GM18517 (cell line): ENCODE results near the gene CACNA1C.
A peak's percentile ranks its signal among the peaks of the same experiment; 100 is the strongest.

Experiments used
- ATAC-seq: cut with Tn5 transposase; IDR thresholded peaks from one replicate; pipeline ENCODE4 v1.9.1; 2021; ENCODE audit warnings: mild to moderate bottlenecking, moderate library complexity; ENCODE audit not compliant: unreplicated experiment

CACNA1C gene

DNA sequence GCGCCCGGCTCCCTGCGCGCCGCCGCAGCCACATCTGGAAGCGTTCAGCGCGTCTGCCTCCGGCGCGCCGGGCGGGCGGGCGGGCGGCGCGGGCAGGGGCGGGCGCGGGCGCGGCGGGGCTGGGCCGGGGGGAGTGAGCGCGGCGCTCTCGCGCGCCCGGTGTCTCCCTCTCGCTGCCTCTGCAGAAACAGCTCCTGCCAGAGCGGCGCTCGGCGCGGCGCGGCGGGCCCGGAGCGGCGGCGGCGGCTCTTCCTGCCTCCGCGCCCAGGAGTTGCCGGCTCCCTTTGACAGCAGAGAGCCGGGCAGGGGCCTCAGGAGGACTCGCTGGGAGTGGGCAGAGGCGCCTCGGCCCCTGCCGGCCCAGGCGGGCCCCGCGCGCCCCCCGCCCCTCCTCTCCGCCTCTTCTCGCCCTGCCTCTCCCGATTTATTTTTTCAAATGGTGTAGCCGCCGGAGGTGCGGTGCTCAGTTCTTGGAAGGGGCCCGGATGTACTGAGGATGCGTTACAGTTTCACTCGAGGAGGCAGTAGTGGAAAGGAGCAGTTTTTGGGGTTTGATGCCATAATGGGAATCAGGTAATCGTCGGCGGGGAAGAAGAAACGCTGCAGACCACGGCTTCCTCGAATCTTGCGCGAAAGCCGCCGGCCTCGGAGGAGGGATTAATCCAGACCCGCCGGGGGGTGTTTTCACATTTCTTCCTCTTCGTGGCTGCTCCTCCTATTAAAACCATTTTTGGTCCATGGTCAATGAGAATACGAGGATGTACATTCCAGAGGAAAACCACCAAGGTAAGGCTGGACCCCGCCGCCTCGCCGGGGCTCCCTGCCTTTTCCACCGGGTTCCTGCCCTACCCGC, at the start of gene CACNA1C:
Gene CACNA1C (plus strand): TSS at position 162 of the 853 bp plus-strand sequence. CDS start 576 bp downstream, at position 738.
- ATAC-seq, result no peak

DNA sequence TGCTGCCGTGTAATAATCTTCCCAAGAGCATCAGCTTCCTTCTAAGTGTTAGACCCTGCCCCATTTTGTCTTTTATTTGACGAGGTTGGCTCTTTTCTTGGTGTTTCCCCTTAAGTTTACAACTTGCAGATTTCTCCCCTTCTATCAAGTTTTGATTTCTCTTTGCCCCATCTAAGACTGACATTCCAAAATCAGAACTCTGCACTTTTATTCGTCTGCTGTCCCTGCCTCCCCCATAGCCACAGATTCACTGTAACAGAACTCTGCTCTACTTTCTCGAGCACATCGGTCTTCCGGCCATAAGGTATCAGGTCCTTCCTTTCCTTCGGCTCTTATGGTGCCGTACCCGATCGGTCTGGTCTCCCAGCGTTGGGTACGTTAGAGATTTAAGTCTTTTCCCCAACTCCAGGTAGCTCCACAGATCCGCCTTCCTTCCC, 49.1 kb upstream of the CACNA1C start:
- no peak for ATAC-seq

- ATAC-seq, result peak; percentile 93
Measured at GRCh38 chr12:2004113-2004929, 48.5 kb upstream of the CACNA1C start, which contains the start of gene DCP1B. TSS of gene DCP1B (minus strand) at chr12:2004457. CDS start at chr12:2004431, 26 bp downstream.

GRCh38 chr12:2008677-2009076, 44.1 kb upstream of the CACNA1C start:
- ATAC-seq, result no peak

- ATAC-seq, result no peak
Measured at GRCh38 chr12:2009623-2010022, 43.2 kb upstream of the CACNA1C start.

- ATAC-seq, result no peak
Measured at GRCh38 chr12:2011643-2012607, 40.9 kb upstream of the CACNA1C start.

DNA sequence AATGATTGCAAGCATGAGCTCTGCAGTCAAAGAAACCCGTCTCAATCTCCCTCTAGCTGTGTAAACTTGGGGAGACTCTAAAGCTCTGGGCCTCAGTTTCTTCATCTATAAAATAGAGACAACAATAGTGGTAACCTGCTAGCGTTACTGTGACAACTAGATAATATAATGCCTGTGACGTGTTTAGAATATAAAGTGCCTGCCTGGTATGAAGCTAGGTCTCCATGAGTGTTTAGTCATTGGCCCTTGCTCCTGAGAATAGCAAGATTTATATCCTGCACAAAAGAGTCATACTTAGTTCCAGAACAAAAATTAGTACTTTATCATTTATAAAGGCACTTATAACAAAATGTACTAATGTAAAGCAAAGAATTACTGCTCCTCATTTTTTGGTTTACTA, 39.7 kb upstream of the CACNA1C start:
- no peak for ATAC-seq

DNA sequence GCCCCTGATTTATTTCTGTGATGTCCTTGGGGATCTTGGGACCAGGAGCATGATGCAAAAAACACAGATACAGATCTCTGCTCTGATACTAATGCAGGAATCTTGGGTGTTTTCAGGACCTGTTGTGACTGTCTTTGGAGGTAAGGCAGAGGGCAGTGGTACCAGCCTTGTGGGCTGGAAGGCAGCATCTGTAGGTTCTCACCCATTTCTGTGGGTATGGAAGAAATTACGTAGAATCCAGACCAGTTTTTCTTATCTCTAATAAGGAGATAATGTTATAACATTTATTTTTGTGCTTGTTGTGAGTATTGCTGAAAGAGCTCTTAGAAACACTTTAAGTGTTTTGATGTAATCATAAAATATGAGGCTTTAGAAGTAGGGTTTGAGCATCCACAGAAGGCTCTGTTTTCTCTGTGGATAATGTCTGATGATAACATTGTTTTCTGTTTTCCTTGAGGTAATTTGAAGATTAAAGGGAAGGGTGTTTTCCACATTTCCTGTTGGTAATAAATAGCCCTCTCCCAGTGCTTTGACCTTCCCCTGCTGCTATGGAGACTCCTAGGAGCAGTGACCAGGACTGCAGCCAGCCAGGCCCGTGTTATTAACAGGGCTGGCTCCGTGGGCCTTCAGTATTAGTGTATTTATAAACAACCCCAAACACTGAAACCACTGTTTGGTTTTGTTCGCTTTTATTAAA, 39.1 kb upstream of the CACNA1C start:
- ATAC-seq, result no peak

DNA sequence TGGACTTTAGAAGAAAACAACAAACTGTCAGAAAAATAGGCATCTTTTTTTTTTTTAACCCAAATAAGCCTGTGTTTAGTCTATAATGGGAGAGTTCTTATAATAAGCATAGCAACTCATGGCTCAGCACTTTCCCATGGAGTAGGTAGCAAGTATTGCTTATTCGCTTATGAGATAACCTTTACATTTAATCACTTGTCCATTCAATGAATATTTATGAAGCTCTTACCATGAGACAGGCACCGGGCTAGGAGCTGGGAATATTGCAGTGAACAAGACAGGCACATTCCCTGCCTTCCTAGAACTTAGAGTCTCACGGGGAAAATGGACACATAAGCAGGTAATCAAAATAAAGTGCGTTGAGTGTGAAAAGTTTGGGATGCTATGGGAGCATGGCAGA, 38.6 kb upstream of the CACNA1C start:
- ATAC-seq, result no peak

GRCh38 chr12:2016862-2017545, 35.8 kb upstream of the CACNA1C start:
- ATAC-seq, result no peak

DNA sequence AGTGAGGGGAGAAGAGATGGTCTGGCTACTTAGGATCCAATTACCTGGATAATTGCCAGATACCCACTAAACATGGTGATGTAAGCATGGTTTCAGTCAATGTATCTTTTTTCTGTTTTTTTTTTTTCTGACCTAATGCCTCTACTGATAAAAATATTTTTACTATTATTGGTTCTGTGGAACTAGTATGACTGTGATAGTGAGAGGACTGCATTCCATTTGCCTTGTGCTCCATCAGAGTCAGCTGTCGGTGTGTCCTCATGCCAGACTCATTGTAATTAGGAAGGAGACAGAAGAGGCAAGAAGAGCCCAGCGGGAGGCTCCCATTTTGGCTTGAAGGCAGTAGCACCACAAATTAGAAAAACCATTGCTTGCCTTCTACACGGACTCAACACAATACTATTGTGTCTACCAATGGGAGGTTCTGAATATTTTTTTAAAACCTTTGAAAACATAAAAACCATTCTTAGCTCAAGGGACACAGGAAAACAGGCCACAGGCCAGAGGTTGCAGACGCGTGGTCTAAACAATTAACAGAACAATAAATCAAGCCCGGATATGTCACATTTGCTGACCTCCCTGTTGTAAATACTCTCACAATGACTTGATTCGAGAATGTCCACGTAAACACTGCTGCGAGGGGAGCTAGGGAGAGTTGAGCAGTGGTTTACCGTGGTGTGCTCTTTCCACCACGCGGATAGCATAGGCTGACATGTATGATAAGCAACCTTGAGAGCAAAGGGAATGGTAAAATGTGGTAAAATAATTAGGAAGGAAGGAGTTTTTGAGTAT, 35.0 kb upstream of the CACNA1C start:
- ATAC-seq, result no peak

DNA sequence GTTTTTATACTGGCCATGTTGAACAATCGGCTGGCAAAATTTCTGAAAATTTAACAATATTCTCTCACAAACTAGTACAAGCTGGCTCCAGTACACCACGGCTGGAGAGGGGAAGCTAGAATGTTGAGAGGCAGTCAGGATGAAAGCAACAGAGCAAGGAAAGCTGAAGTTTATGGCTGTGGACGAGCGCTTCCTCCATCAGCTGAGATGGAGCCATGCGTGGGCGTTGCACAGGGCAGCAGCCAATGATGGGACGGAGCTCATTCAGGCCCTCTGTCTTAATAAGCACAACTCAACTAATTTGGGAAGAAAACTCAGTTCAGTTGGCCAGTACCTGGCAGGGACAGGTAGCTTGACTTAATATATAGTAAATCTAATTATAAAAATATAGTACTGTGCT, 34.4 kb upstream of the CACNA1C start:
- no peak for ATAC-seq

- no peak for ATAC-seq
Measured at GRCh38 chr12:2019126-2019525, 33.7 kb upstream of the CACNA1C start.

DNA sequence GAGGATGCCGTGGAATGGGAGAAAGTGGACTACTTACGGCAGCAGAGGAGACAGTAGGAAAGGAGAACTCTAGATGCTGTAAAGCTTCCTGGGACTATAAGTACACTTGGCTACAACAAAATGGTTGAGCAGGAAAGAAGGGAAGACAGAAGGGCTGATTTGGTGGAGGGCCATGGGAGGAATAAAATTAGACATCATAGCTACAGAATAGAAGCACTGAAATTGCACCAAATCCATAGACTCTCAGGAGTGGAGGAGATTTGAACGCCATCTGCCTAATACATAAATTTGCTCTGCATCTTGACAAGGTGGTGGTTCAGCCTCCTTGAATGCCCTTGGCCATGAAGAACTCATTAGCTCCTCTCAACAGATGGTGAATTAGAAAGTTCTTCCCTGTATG, 32.3 kb upstream of the CACNA1C start:
- no peak for ATAC-seq

DNA sequence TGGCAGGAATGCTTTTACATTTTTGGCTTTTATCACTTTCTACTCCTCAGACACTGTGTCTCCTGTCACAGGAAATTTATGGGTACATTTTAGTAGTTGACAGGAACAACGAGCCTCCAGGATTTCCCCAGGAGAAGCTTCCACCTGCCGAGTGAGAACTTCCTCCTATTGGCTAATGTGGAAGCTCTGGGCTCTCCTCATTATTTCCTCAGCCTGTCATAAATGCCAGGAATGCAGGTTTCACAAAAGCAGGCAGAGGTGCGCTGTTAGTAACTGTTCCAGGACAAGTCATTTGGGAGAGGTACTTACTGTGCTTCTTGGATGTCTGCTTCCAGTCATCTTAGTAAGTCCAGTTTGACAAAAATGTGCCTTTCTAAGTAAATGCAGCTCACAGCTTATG, 29.4 kb upstream of the CACNA1C start:
- ATAC-seq, result no peak

DNA sequence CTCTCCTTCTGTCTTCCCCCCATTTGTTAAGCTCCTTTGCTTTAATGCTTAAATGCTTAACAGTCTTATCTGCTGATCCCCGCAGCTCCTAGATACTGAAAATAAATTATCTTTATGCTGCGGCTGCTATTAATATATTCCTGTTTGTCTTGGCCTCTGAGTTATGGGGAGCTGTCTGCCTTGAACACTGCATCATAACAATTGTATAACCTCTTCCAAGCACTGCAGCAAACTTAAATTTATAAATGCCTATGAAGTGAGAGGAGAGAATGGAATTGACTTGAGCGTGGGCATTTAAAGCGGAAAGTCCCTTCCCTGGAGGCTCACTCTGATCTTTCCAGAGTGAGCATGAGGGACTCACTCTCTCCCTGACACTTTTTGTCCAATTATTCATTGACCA, 25.4 kb upstream of the CACNA1C start:
- no peak for ATAC-seq

DNA sequence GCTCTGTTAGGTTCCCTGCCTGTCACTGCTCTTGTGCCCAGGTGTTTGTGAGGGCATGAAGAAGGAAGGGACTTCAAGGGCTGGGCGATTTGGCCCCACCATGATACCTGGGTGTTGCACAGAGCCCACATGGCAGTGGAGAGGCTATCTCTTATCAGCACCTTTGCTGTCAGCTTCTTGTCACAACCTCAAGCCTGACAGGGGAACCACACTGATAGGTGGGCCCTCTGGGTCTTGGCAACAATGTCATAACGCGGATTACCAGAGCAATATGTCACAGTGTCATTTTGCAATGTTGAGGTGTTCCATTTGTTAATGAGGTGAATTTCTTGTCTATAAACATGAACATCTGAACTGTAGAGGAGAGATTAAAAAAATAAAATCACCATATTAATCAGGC, 22.9 kb upstream of the CACNA1C start:
- ATAC-seq, result no peak

- ATAC-seq, result no peak
Measured at GRCh38 chr12:2032506-2032905, 20.3 kb upstream of the CACNA1C start.
